Mucosa of stomach (tissue), 1 donor: ENCODE data around the gene GOLGA1.
"Not testable (repeated sequence)": the region's sequence is repeated elsewhere in the genome, so short reads cannot be mapped to it uniquely, and the experiment has no call there.

Experiments
- H3K27me3 ChIP-seq: one replicate; pipeline ENCODE4 v1.7.0; 2013; ENCODE audit warnings: mild to moderate bottlenecking, low read length; ENCODE audit not compliant: control insufficient read depth, insufficient read depth
- H3K36me3 ChIP-seq: one replicate; pipeline ENCODE4 v1.7.0; 2013; ENCODE audit warnings: low read length; ENCODE audit not compliant: control insufficient read depth, insufficient read depth
- H3K4me1 ChIP-seq: one replicate; pipeline ENCODE4 v1.7.0; 2013; ENCODE audit warnings: mild to moderate bottlenecking, low read length; ENCODE audit not compliant: control insufficient read depth, insufficient read depth
- H3K4me3 ChIP-seq: one replicate; pipeline ENCODE4 v1.7.0; 2013; ENCODE audit warnings: low read length
- H3K9ac ChIP-seq: one replicate; pipeline ENCODE4 v1.7.0; 2013; ENCODE audit warnings: mild to moderate bottlenecking, low read length, moderate library complexity
- H3K9me3 ChIP-seq: one replicate; pipeline ENCODE4 v1.7.0; 2013; ENCODE audit warnings: mild to moderate bottlenecking, low read length, moderate library complexity; ENCODE audit not compliant: control insufficient read depth
- donor health status: Pancreatic carcinoma.

GOLGA1 gene

GRCh38 chr9:124852121-124852828 is 88.6 kb downstream of the GOLGA1 start:
- peak overlapping the region; percentile 65 for H3K9ac ChIP-seq
- peaks cover 12% of the 10 kb centered on the region for H3K4me1 ChIP-seq
- H3K4me3 ChIP-seq, result peak overlapping the region; percentile 7

DNA sequence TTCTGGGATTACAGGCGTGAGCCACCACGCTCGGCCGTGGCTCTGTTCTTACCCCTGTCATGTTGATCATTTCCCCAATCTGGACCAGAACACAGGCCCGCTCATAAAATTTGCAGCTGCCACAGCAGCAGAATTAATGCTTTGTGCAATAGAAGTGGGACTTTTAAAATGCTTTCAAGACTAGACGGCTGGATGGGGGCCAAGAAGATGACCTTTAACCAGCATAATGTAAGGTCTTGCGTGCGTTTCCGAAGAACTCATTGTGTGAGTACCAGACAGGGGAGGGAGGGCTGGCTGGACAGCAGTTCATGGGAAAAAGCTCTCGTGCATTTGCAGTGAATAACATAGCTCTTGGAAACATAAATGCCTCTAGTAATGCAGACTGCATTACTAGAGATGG is 91.1 kb downstream of the GOLGA1 start:
- peaks cover 12% of the 10 kb centered on the region for H3K4me1 ChIP-seq
- H3K9ac ChIP-seq, result no peak overlapping the region
- peaks cover 12% of the 10 kb centered on the region for H3K27me3 ChIP-seq
- no peaks in the 10 kb centered on the region for H3K36me3 ChIP-seq
- no peak overlapping the region for H3K4me3 ChIP-seq
- no peaks in the 10 kb centered on the region for H3K9me3 ChIP-seq

More at GRCh38 chr9:124852121-124852828, 88.6 kb downstream of the GOLGA1 start:
- H3K36me3 ChIP-seq, result no peaks in the 10 kb centered on the region
- H3K9me3 ChIP-seq, result no peaks in the 10 kb centered on the region
- peaks cover 12% of the 10 kb centered on the region for H3K27me3 ChIP-seq

DNA sequence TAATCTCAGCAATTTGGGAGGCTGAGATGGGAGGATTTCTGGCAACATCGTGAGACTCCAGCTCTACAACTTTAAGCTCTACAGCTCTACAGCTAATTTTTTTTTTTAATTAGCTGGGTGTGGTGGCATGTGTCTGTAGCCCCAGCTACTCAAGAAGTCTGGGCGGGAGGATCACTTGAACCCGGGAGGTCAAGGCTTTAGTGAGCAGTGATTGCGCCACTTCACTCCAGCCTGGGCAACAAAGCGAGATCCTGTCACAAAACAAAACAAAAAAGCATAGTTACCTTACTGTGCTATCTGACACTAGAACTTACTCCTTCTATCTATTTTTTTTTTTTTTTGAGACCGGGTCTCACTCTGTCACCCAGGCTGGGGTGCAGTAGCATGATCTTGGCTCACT is 93.9 kb downstream of the GOLGA1 start:
- no peak overlapping the region for H3K4me3 ChIP-seq
- H3K36me3 ChIP-seq, result no peaks in the 10 kb centered on the region
- H3K4me1 ChIP-seq, result no peaks in the 10 kb centered on the region
- no peak overlapping the region for H3K9ac ChIP-seq
- peaks cover 7% of the 10 kb centered on the region for H3K27me3 ChIP-seq
- no peaks in the 10 kb centered on the region for H3K9me3 ChIP-seq

DNA sequence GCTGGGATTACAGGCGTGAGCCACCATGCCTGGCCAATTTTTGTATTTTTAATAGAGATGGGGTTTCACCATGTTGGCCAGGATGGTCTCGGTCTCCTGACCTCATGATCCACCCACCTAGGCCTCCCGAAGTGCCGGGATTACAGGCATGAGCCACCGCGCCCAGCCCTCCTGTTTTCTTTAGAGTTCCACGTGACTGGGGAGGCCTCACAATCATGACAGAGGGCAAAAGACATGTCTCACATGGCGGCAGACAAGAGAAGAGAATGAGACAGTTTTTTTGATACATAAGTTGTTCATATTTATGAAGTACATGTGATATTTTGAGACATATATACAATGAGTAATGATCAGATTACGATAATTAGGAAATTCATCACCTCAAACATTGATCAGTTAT is 94.4 kb downstream of the GOLGA1 start:
- not testable (repeated sequence) for H3K36me3 ChIP-seq, H3K9me3 ChIP-seq, H3K4me3 ChIP-seq, H3K27me3 ChIP-seq, H3K9ac ChIP-seq, H3K4me1 ChIP-seq

DNA sequence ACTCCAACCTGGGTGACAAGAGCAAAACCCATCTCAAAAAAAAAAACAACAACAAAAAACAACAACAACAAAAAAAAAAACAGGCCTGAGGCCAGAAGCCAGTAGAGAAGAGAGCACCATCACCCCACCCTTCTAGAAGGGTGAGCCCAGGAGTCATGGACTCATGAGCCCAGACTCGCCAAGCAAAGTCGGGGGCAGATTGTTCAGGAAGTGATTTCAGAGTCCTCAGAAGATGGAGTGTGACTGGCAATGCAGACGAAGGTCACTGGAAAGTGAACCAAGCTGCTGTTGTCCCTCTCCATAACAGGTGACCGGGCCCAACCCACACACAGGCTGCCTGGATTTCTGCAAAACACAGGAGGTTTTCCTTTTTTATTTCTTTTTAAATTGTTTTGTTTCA is 96.6 kb downstream of the GOLGA1 start:
- Histone ChIP-seq H3K36me3 (no peaks in the 10 kb centered on the region), H3K4me1 (no peaks in the 10 kb centered on the region), H3K4me3 (no peak overlapping the region), H3K27me3 (no peaks in the 10 kb centered on the region), H3K9me3 (no peaks in the 10 kb centered on the region), H3K9ac (no peak overlapping the region)

- Histone ChIP-seq H3K36me3 (no peaks in the 10 kb centered on the region), H3K9me3 (no peaks in the 10 kb centered on the region), H3K4me1 (no peaks in the 10 kb centered on the region), H3K9ac (no peak overlapping the region), H3K27me3 (no peaks in the 10 kb centered on the region), H3K4me3 (no peak overlapping the region)
Observed at GRCh38 chr9:124843456-124844034, 97.3 kb downstream of the GOLGA1 start.

GRCh38 chr9:124841075-124841821 is 99.6 kb downstream of the GOLGA1 start:
- Histone ChIP-seq H3K4me3 (no peak overlapping the region), H3K27me3 (peaks cover 4% of the 10 kb centered on the region), H3K9ac (no peak overlapping the region), H3K4me1 (no peaks in the 10 kb centered on the region), H3K36me3 (no peaks in the 10 kb centered on the region), H3K9me3 (no peaks in the 10 kb centered on the region)

DNA sequence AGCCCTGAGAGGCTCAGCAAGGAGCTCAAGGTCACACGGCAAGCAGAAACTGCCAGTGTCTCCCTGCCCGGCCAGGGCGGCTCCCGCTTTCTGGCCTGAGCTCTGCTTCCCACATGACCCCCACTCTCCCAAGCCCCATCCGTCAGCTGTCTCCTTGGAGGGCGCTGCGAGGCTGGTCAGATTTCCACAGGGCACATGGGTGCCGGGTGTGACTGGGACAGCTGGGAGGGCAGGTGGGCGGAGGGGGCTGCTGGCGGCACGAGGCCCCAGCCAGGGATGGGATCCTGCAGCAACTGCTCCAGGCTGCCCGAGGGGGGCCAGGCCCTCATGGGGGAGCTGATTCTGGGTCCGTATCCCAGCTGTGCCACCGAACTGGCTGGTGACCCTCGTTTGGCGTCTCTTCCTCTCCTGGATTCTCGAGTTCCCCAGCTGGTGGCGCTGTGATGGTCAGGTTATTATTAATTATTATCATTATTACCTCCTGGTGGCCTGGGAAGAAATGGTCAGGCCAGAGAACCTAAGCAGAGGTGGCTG is 100.5 kb downstream of the GOLGA1 start:
- Histone ChIP-seq H3K9me3 (no peaks in the 10 kb centered on the region), H3K9ac (no peak overlapping the region), H3K36me3 (no peaks in the 10 kb centered on the region), H3K4me3 (no peak overlapping the region), H3K27me3 (peaks cover 4% of the 10 kb centered on the region), H3K4me1 (peaks cover 1% of the 10 kb centered on the region)

- Histone ChIP-seq H3K27me3 (peaks cover 4% of the 10 kb centered on the region), H3K4me3 (no peak overlapping the region), H3K36me3 (no peaks in the 10 kb centered on the region), H3K9me3 (no peaks in the 10 kb centered on the region), H3K4me1 (peaks cover 8% of the 10 kb centered on the region), H3K9ac (no peak overlapping the region)
Observed at GRCh38 chr9:124839612-124840299, 101.1 kb downstream of the GOLGA1 start.

- not testable (repeated sequence) for H3K36me3 ChIP-seq, H3K27me3 ChIP-seq, H3K4me3 ChIP-seq, H3K9me3 ChIP-seq, H3K9ac ChIP-seq
- H3K4me1 ChIP-seq, result peaks cover 11% of the 10 kb centered on the region
Observed at GRCh38 chr9:124838567-124839275, 102.2 kb downstream of the GOLGA1 start.

GRCh38 chr9:124838132-124838531 is 102.8 kb downstream of the GOLGA1 start:
- not testable (repeated sequence) for H3K27me3 ChIP-seq, H3K9ac ChIP-seq, H3K9me3 ChIP-seq, H3K36me3 ChIP-seq, H3K4me3 ChIP-seq
- H3K4me1 ChIP-seq, result peaks cover 11% of the 10 kb centered on the region
